Activated T-helper 1 cell treated with anti-CD3 and anti-CD28 coated beads, Interleukin-2, amount 50 U/mL, for 16 hours (primary cell): ENCODE measurements around the gene ISG20.

Source experiments
- DNase-seq, 2 donors: peaks; one replicate each; pipeline ENCODE4 v3.0.0-alpha.2; 2020; ENCODE audit warnings: low read depth in 1 of 2, low spot score in 1 of 2

Gene ISG20

GRCh38 chr15:88638626-88639372, at the start of gene ISG20:
TSS of gene ISG20 (plus strand) at chr15:88639016. CDS start at chr15:88639367, 351 bp downstream.
- peak; percentile 93 to 96 for DNase-seq

GRCh38 chr15:88590759-88591158, 48.1 kb upstream of the ISG20 start:
- DNase-seq: no peak

GRCh38 chr15:88591384-88591783, 47.4 kb upstream of the ISG20 start:
- no peak for DNase-seq

GRCh38 chr15:88603885-88604284, 34.9 kb upstream of the ISG20 start:
- DNase-seq: no peak

- DNase-seq: no peak
Measured at GRCh38 chr15:88604381-88605188, 34.2 kb upstream of the ISG20 start.

- DNase-seq: no peak
Measured at GRCh38 chr15:88605189-88606069, 33.4 kb upstream of the ISG20 start.

- no peak for DNase-seq
Measured at GRCh38 chr15:88606070-88606794, 32.6 kb upstream of the ISG20 start.

- no peak for DNase-seq
Measured at GRCh38 chr15:88607951-88608350, 30.9 kb upstream of the ISG20 start.

- no peak for DNase-seq
Measured at GRCh38 chr15:88608607-88609181, 30.1 kb upstream of the ISG20 start.

GRCh38 chr15:88609344-88610090, 29.3 kb upstream of the ISG20 start:
- DNase-seq: no peak

- no peak for DNase-seq
Measured at GRCh38 chr15:88610701-88611231, 28.1 kb upstream of the ISG20 start.

- no peak for DNase-seq
Measured at GRCh38 chr15:88612186-88612796, 26.5 kb upstream of the ISG20 start.

- no peak for DNase-seq
Measured at GRCh38 chr15:88613074-88613944, 25.5 kb upstream of the ISG20 start.

- DNase-seq: no peak
Measured at GRCh38 chr15:88615303-88616107, 23.3 kb upstream of the ISG20 start.

- DNase-seq: no peak
Measured at GRCh38 chr15:88616240-88616639, 22.6 kb upstream of the ISG20 start.

GRCh38 chr15:88617031-88617722, 21.6 kb upstream of the ISG20 start:
- DNase-seq: no peak

- DNase-seq: no peak
Measured at GRCh38 chr15:88617790-88618189, 21.0 kb upstream of the ISG20 start.
